GM18505 (cell line): ENCODE measurements around the gene PIGX.

Experiments used
- ATAC-seq: cut with Tn5 transposase; IDR thresholded peaks from one replicate; pipeline ENCODE4 v1.9.1; 2021; ENCODE audit not compliant: unreplicated experiment
- POLR2A ChIP-seq: IDR thresholded peaks from 4 replicates; pipeline ENCODE4 v1.6.1; 2011; ENCODE audit warnings: borderline replicate concordance; ENCODE audit not compliant: insufficient read depth, insufficient read length; ENCODE audit errors: extremely low read depth

PIGX gene

DNA sequence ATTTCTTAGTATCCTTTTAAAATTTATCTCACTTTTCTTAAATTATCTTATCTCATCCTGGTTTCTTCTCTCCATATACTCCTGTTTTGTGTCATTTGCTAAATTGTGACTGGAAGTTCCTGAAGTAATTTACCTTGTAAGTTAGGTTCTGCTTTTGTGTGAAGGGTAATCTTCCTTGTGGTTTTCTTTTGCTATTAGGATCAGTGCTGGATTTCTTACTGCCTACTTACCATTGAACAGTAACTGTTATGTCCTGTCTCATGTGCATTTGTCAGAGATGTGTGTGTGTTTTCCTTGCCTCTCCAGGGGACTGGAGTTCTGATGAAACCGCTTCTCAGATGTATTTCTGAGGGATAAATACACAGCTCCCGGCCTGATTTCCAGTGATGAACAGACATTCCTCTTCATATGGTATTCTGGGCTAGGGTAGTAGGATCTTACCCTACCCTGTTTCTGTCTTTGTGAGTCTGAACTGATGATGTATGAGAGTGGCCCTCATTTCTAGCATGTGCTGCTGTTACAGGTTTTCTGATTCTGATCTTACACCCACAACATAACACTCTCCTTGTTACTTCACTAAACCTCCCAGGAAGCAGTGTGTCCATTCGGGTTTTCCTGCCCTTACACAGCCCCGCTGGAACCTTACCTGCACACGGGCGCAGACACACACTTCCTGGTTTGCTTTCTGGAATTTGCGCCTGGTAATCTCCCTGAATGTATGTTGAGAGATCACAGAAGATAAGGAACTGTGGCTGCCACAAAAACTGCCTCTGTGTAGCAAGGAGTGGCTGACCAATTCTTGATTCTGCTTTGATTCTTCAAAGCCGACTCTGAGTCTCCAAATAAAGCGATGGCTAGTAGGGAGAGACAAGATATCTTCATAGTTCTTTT lies 42.2 kb downstream of the PIGX start:
- ATAC-seq, result no peak
- no peak for TF ChIP-seq POLR2A

DNA sequence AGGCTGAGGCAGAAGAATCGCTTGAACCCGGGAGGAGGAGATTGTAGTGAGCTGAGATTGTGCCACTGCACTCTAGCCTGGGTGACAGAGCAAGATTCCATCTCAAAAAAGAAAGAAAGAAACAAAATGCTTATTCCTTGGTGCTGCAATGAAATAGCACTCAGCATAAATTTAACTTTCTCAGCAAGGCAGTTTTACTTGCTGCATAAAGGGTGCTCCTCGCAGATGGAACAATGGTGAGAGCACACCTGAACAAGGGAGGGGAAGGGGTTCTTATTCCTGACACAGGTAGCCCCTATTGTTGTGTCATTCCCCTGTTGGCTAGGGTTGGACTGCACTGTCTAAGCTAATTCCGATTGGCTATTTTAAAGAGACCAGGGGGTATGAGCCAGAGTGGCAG lies 44.6 kb downstream of the PIGX start:
- no peak for ATAC-seq
- TF ChIP-seq POLR2A, result no peak

DNA sequence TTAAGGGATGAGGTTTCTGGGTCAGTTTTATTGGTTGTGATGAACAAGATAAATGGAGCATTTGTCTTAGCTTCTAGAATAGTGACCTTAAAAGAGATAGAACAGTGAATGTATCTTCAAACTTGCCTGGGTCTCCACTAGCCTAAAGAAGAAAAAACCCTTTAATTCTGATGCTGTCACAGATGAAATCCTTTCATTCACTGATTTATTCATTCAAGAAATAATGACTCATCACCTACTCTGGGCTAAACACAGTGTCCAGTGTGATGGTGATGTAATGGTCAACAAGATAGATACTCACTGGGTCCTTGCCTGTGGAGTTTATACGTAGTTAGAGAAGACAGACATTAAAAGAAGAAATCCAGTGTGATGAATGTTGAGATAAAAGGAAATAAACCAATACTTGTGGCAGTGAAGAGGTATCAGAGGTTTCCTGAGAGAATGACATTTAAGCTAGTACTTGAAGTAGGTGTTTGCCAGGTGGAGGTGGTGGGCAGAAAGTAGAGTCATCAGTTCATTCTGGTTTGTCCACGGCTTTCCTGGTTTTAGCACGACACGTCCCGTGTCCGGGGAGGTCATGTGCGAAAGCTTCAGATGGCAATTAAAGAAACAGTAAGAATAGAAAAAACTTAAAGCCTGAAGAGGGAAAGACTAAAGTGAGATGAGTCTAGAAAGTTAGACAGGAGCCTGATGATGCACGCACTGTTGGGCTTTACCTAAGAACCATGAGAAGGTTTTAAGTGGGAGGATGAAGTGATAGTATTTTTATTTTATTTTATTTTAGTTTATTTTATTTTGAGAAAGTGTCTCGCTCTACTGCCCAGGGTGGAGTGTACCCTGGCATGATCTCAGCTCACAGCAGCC lies 45.9 kb downstream of the PIGX start:
- ATAC-seq, result no peak
- TF ChIP-seq POLR2A, result no peak

DNA sequence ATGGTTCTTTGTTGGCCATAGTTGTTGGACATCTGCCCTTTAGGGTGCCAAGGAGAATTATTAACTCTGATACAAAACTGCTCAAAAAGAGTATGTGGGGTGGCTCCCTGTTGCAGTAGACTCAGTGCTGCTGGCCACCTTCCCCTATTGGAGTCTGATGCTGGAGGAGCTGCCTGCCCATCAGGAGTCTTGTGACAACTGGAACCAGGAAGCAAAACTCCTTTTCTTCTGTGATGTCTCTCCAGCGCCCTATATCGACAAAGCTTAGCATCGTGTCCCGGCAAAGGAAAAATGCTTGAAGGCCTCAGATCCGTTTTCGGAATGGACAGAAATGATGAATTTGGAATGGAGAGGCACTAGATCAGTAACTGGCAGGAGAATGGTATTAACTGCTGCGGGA lies 51.0 kb downstream of the PIGX start:
- ATAC-seq, result no peak
- no peak for TF ChIP-seq POLR2A

DNA sequence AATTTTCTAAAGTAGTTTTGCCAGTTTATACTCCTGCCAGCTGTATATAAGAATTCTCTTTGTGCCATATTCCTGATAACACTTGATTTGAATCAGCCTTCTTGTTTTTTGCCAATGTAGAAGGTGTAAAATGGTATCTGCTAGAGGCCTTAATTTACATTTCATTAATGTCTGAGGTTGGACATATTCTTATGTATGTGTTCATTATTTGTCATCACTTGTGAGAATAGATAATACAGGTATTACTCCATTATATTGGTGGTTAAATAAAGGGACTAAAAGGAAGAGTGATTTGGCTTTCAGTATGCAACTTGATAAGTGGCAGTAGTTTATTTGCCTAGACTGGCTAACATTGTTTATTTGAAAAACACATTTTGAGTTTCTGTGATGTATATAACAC lies 53.3 kb downstream of the PIGX start:
- TF ChIP-seq POLR2A, result no peak
- no peak for ATAC-seq

DNA sequence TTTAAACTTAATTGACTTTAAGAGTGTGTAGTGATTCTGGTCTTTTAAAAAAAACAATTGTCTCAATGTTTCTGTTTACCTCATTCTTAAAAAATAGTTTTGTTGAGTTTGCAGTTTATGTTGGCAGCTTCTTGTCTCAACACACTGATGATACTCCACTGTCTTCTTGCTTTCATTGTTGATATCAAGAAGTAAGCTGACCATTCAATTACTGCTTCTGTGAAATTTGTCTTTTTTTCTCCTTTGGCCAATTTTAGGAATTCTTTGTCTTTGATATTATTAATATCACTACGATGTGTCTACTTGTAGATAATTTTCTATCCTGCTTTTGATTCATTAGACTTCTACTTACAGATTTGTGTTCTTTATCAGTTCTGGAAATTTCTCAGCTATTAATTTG lies 58.9 kb downstream of the PIGX start:
- no peak for ATAC-seq
- no peak for TF ChIP-seq POLR2A

DNA sequence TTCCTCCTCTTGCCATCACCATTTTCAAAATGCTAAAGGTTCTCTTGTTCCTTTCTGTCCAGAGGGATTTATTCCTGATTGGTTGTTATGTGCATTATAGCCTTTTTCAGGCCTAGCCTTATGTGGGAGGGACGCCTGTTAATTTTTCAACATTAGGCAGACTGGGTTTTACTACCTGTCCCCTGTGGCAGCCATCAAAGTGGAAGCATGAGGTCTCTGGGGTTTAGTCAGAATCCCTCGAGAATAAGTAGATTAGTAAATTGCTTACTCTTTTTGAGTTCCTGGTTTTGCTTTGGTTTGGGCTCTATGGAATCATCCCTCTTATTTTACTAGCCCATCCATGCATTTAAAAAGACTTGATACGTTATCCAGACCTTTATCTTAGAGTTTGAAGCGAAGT lies 59.9 kb downstream of the PIGX start:
- no peak for TF ChIP-seq POLR2A
- no peak for ATAC-seq

DNA sequence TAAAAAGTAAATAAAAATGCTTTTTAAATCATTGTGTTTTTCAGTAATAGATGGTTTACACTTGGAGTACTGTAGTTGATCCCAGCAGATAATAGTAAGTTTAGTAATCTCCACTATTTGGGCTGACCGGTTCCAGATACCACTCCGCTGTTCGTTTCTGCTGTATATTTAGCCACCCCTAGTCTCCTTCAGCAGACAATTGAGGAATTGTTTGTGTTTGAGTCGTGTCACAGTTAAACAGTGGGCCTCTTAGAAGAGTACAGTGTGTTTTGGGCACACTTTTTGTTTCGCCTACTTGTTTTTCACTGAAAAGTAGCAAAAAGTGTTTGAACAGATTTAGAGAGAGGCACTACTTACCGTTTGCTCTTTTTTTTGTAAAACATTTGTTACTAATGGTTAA lies 60.7 kb downstream of the PIGX start:
- ATAC-seq, result no peak
- no peak for TF ChIP-seq POLR2A

DNA sequence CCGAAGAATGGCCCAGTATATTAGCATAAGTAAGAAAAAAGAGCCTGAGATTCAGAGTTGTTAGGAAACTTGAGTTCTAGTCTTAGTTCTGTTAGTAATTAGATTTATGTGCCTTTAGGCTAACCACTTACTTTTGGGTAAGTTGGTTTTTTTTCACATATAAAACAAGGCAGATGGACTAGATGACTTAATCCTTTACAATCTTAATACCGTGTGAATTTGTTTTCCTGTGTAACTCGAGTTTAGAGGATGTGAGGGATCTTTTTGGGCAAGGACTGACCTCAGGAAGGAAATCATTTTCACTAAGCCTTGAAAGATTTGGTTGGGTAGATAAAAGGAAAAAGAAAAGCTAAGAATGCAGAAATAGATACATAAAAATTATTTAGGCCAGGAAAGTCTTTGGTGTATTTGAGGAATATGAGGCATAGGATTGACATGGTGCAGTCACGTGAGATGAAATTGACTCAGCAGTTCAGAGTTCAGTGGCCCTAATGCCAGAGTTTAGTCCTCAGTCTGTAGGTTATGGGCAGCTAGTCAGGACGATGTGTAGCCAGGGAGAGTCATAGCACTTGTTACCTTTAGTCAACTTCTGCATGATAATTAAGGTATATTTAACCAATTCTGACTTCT lies 62.1 kb downstream of the PIGX start:
- TF ChIP-seq POLR2A, result no peak

DNA sequence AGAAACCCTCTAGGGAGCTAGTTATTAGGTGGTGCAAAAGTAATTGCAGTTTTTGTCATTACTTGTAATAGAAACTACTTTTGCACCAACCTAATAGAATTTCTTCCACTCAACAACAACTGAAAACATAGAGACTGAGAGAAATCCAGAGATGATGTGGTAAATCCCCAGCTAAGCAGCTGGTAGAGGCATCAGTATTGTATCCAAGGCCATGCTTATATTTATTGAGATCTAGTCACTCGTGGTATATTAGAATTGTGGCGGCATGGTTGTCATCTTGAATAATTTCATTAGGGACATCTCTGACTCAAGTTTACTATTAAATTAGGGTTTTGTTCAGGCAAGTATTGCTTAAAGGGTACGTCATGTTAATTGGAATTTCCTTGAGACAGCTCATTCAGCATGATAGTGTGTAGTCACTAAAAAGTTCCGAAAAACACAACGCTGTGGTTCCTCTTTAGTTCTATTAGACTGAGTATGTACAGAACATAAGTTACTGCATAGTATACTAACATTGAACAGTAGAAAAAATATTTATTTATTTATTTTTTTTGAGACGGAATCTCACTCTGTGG lies 62.8 kb downstream of the PIGX start:
- no peak for TF ChIP-seq POLR2A
- no peak for ATAC-seq

More for the DNA sequence above, 62.1 kb downstream of the PIGX start:
- no peak for ATAC-seq

DNA sequence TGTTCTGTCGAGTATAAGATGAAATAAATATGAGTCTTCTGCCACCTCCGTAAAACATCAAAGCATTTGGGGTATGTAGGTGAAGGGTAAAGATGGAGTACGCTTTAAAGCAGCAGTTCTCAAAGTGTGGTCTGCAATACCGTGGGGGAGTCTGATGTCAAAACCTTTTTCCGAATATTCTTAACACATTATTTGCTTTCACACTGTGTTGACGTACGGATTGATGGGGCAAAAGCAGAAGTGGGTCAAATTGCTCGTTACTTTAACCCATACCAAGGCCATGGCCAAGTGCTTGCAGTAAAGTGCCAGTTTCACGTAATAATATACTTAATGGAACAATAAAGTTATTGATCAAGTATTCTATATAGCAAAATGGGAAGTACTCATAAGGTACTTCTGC lies 63.8 kb downstream of the PIGX start:
- ATAC-seq, result no peak
- no peak for TF ChIP-seq POLR2A

DNA sequence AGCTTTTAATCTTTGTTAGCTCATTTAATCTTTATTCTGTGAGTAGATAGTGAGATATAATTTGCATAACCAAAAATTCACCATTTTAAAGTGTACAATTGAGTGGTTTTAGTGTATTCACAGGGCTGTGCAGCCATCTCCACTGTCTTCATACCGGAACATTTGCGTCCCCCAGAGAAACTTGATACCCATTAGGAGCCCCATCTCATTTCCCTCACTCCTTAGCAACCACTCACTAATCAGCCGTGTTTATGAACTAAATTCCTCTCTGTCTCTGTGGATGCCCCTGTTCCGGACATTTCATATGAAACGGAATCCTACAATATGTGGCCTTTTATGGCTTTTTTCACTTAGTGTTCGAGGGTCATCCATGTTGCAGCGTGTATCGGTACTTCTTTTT lies 65.7 kb downstream of the PIGX start:
- ATAC-seq, result no peak

DNA sequence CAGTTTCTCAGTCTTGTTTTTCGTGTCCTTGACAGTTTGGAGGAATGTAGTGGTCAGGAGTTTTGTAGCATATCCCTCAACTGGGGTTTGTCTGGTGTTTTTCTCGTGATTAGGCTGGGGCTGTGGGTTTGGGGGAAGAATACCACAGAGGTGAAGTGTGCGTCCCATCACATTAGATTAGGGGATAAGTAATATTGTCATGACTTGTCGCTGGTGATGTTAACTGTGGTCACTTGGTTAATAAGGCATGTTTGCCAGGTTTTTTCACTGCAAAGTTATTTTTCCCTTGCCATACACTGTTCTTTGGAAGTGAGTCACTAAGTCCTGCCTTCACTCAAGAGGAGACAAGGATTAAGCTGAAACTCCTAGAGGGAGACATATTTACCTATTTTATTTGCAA lies 66.6 kb downstream of the PIGX start:
- ATAC-seq, result no peak
- no peak for TF ChIP-seq POLR2A

More for the DNA sequence above, 65.7 kb downstream of the PIGX start:
- no peak for TF ChIP-seq POLR2A
